ENCODE measurements around the gene GALNTL6. TPM values are rescaled to one million over a fixed set of nuclear protein-coding genes. Genes with fewer than 3 reads are reported as not detected.

The GALNTL6 gene
- total and polyA plus RNA-seq, 2 of the 4 experiments (the other 2 are of a cell fraction): under 0.01 TPM; not detected in 1

DNA sequence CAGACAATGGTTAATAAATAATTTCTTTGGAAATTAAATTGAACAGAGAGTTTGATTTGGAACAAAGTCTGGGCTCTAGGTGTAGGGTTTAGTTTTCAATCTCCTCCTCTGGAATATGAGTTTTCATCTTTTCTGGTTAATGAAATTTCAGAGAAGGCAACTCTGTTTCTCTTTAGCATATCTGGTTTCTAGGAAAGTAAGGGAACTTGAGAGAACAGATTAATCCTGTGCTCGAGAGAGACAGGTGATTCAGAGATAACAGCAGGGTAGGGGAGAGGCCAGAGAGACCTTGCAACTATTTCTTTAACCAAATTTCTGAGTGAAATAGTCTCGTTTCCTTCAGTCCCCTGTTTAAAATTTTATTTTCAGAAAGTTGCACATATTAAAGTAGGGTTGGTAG, 275.4 kb downstream of the GALNTL6 start:
- no peak overlapping the region for H2BK5ac ChIP-seq (ENCODE audit: low read depth, low read length, poor library complexity, severe bottlenecking)
- H3K9ac ChIP-seq (ENCODE audit: low read depth, low read length): no peak overlapping the region
- no peak overlapping the region for H2BK15ac ChIP-seq (ENCODE audit: low read depth, low read length)
- peaks cover 3% of the 10 kb centered on the region; the same call in 1 of the 2 replicates for H3K9me3 ChIP-seq (ENCODE audit: control insufficient read depth, insufficient read depth, low read length)
- H4K8ac ChIP-seq (ENCODE audit: low read depth in 2 of 2, low read length in 2 of 2): no peak overlapping the region
- no peak overlapping the region for H3K56ac ChIP-seq (ENCODE audit: extremely low read depth, insufficient read depth, low read length)
- no TSS peak for BruUV-seq (replicated peaks)
- no peaks in the 10 kb centered on the region for H3K27me3 ChIP-seq (ENCODE audit: control insufficient read depth, insufficient read depth, low read length)
- H3K23ac ChIP-seq (ENCODE audit: low read depth, low read length): no peak overlapping the region
- TF ChIP-seq NFE2L2 (IDR thresholded peaks at IDR 0.05; ENCODE audit: low read depth, low read length) (no peak), MAZ (IDR thresholded peaks at IDR 0.05; ENCODE audit: borderline replicate concordance, low read depth, low read length) (no peak), CHD1 (IDR thresholded peaks at IDR 0.05; ENCODE audit: low read depth, low read length) (no peak), CEBPB (IDR thresholded peaks at IDR 0.05; ENCODE audit: low read depth, low read length) (no peak), SMC3 (IDR thresholded peaks at IDR 0.05; ENCODE audit: low read depth, low read length) (no peak), RAD21 (IDR thresholded peaks at IDR 0.05; ENCODE audit: low read length) (no peak), RFX5 (IDR thresholded peaks at IDR 0.05; ENCODE audit: low read depth, low read length) (no peak), RCOR1 (IDR thresholded peaks at IDR 0.05; ENCODE audit: insufficient replicate concordance, low read length) (no peak), FOS (IDR thresholded peaks at IDR 0.05; ENCODE audit: low read depth, low read length) (no peak)
- TF ChIP-seq, protein P1, sequence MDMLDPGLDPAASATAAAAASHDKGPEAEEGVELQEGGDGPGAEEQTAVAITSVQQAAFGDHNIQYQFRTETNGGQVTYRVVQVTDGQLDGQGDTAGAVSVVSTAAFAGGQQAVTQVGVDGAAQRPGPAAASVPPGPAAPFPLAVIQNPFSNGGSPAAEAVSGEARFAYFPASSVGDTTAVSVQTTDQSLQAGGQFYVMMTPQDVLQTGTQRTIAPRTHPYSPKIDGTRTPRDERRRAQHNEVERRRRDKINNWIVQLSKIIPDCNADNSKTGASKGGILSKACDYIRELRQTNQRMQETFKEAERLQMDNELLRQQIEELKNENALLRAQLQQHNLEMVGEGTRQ (IDR thresholded peaks at IDR 0.05; ENCODE audit: low read depth, low read length): no peak
- TF ChIP-seq, protein P2, sequence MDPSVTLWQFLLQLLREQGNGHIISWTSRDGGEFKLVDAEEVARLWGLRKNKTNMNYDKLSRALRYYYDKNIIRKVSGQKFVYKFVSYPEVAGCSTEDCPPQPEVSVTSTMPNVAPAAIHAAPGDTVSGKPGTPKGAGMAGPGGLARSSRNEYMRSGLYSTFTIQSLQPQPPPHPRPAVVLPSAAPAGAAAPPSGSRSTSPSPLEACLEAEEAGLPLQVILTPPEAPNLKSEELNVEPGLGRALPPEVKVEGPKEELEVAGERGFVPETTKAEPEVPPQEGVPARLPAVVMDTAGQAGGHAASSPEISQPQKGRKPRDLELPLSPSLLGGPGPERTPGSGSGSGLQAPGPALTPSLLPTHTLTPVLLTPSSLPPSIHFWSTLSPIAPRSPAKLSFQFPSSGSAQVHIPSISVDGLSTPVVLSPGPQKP (IDR thresholded peaks at IDR 0.05; ENCODE audit: borderline replicate concordance, low read depth, low read length): no peak
- POLR2A ChIA-PET (ENCODE audit: unreplicated experiment): no interaction called here
- no peak overlapping the region for H2AFZ ChIP-seq (replicated peaks; ENCODE audit: low read length, poor library complexity)
- in situ Hi-C loops (cut with MboI; ENCODE audit: low sequenced_read_pairs): no loop called here
- CTCF ChIA-PET: no interaction called here
- no peak overlapping the region for H2AK5ac ChIP-seq (ENCODE audit: low read depth, low read length)
- no peak overlapping the region for H3K27ac ChIP-seq (ENCODE audit: insufficient read depth, low read length)
- no peak overlapping the region for H4K5ac ChIP-seq (ENCODE audit: low read depth, low read length)
- no peak overlapping the region for H3K4me2 ChIP-seq (ENCODE audit: low read depth, low read length)
- H3K9me1 ChIP-seq (ENCODE audit: insufficient read depth, low read length): no peaks in the 10 kb centered on the region
- no peak for DNase-seq
- no peak overlapping the region for H4K91ac ChIP-seq (ENCODE audit: insufficient read depth, low read depth, low read length)
- H3K4ac ChIP-seq (ENCODE audit: low read depth, low read length): no peak overlapping the region
- WGBS, 2 experiments (ENCODE audit: extremely low coverage in 2 of 2, insufficient read length in 1 of 2): no CpG with 5 or more reads among the region's 2 CpGs
- H3K14ac ChIP-seq (replicated peaks; ENCODE audit: low read depth, low read length): no peak overlapping the region
- no peaks in the 10 kb centered on the region for H3K36me3 ChIP-seq (ENCODE audit: control insufficient read depth, insufficient read depth, low read length)
- dilution Hi-C loops (cut with HindIII; ENCODE audit: low sequenced_read_pairs, unreplicated experiment): no loop called here
- intact Hi-C loops (cut with micrococcal nuclease): no loop called here
- no peak overlapping the region for H3K4me3 ChIP-seq (ENCODE audit: insufficient read depth, low read depth, low read length)
- H2BK120ac ChIP-seq (ENCODE audit: low read depth, low read length): no peak overlapping the region
- no peaks in the 10 kb centered on the region for H3K79me1 ChIP-seq (ENCODE audit: low read depth in 1 of 2, low read length in 2 of 2)
- H4K20me1 ChIP-seq (ENCODE audit: insufficient read depth, low read length): no peaks in the 10 kb centered on the region
- H2BK20ac ChIP-seq (ENCODE audit: low read depth, low read length): no peak overlapping the region
- no peak overlapping the region for H3K18ac ChIP-seq (ENCODE audit: low read depth, low read length)
- H2AK9ac ChIP-seq (replicated peaks; ENCODE audit: low read depth, low read length, poor library complexity): no peak overlapping the region
- H3K4me1 ChIP-seq (ENCODE audit: control insufficient read depth, insufficient read depth, low read length): no peaks in the 10 kb centered on the region
- ATAC-seq (ENCODE audit: low read depth): no peak
